Pancreas (tissue), 10 donors: ENCODE data around the gene AGPAT2. TPM values are rescaled to one million over a fixed set of nuclear protein-coding genes. Genes with fewer than 3 reads are reported as not detected.

Source experiments
- ATAC-seq, 4 donors: fragments of 200-7000 bp; cut with Tn5 transposase; one replicate each; pipeline versions ENCODE4 v1.8.0 to v1.9.1; 2020; ENCODE audit warnings: mild to moderate bottlenecking in 4 of 4, moderate library complexity in 4 of 4
- DNase-seq, 6 donors: peaks; one replicate each; pipeline ENCODE4 v3.0.0-alpha.2; 2020
- FAIRE-seq: peaks from 2 replicates; lab custom pipeline; 2012; peaks lifted over from hg19 to GRCh38; lab: Jason Lieb, UNC
- H3K27ac ChIP-seq, 4 donors: fragments of 200-600 bp; sonication (generic); 1 replicate in 3 of 4; 2 replicates in 1 of 4; pipeline versions ENCODE4 v1.5.0 to v1.8.0; 2020
- H3K27me3 ChIP-seq, 4 donors: fragments of 200-600 bp; one replicate each; pipeline ENCODE4 v1.8.0; 2021
- H3K36me3 ChIP-seq, 3 donors: fragments of 200-600 bp; sonication (generic) in 1 of 3; one replicate each; pipeline versions ENCODE4 v1.5.0 to v1.8.0; 2020 to 2021
- H3K4me1 ChIP-seq, 3 donors: fragments of 200-600 bp; one replicate each; pipeline ENCODE4 v1.8.0; 2021
- H3K4me3 ChIP-seq, 4 donors: fragments of 200-600 bp; sonication (generic) in 2 of 4; one replicate each; pipeline versions ENCODE4 v1.5.0 to v1.8.0; 2020 to 2021
- H3K9me3 ChIP-seq, 4 donors: fragments of 200-600 bp; one replicate each; pipeline ENCODE4 v1.8.0; 2021
- CTCF ChIP-seq, 4 donors: fragments of 200-600 bp; sonication (generic) in 3 of 4; IDR thresholded peaks; one replicate each; pipeline versions ENCODE4 v1.5.0 to v1.8.0; 2021; ENCODE audit warnings: antibody characterized with exemption in 4 of 4
- WGBS, 2 donors: extraction: QIAGEN DNeasy Blood & Tissue Kit; methylation state at CpG; one replicate each; pipeline ENCODE4 v1.1.7; 2013; 5-methylcytosine and 5-hydroxymethylcytosine counted together
- intact Hi-C, 3 donors: fragments of 100-400 bp; cut with DNase I; formaldehyde crosslinking; loops; one replicate each; pipeline versions ENCODE4 v1.11.1 to v1.14.2; 2022
- polyA plus RNA-seq, 2 donors: library from polyadenylated mRNA; stranded (reverse); fragments of 200-250 nt; gene quantifications; one replicate each; pipeline ENCODE4 v1.2.3, GENCODE V29; 2013
- total RNA-seq, 6 donors: library from RNA; stranded (reverse); fragmentation: NEBNext Ultra II Directional in 4 of 6; extraction: Animal tissue kit (Norgen Biotek cat#: 25700) in 4 of 6; gene quantifications; one replicate each; pipeline versions ENCODE4 v1.2.1 to v1.2.4, GENCODE V29; 2021 to 2023
- donor health status: healthy with polysubstance abuse.
- donor health status: DM: no; HTN: no; CAD: no; lungs with moderate emphysema.
- donor health status: DM: no; HTN: no; CAD: no.
- donor health status: control.
- donor health status: control.
- donor health status: Bipolar disorder and iron deficiency.
- donor health status: DM: yes; HTN: yes; CAD: no.
- donor health status: DM: no; HTN: no; CAD: no.
- donor health status: DM: no; HTN: no; CAD: no.
- donor health status: DM: yes; HTN: yes; CAD: no.

AGPAT2 gene
- total and polyA plus RNA-seq, 8 donors, result 57.0 to 158 (median 82.7) TPM

- no peak for TF ChIP-seq CTCF (IDR thresholded peaks at IDR 0.05)
- Histone ChIP-seq H3K4me3 (no peak overlapping the region), H3K4me1 (peaks cover 55 to 66% (median 56%) of the 10 kb centered on the region in 3 donors), H3K27me3 (no peaks in the 10 kb centered on the region), H3K36me3 (no peaks in the 10 kb centered on the region), H3K9me3 (no peaks in the 10 kb centered on the region), H3K27ac (peak overlapping the region; percentile 74 to 91 (median 90))
- intact Hi-C loops, result no loop called here
- peak; percentile 19 to 44 (median 40) for ATAC-seq
- peak; percentile 66 to 93 (median 80) for DNase-seq
- 28 to 34% methylated on average over 23 of the region's 23 CpGs for WGBS, 2 donors
- no peak for FAIRE-seq
Measured at GRCh38 chr9:136695955-136696354, 8.7 kb upstream of the AGPAT2 start.

GRCh38 chr9:136695435-136695895 lies 8.2 kb upstream of the AGPAT2 start:
- FAIRE-seq (no peak), ATAC-seq (peak; percentile 67 to 79 (median 76)), DNase-seq (peak; percentile 89 to 97 (median 94))
- Histone ChIP-seq H3K4me3 (no peak overlapping the region), H3K9me3 (no peaks in the 10 kb centered on the region), H3K27me3 (no peaks in the 10 kb centered on the region), H3K4me1 (peaks cover 59 to 71% (median 60%) of the 10 kb centered on the region in 3 donors), H3K36me3 (no peaks in the 10 kb centered on the region), H3K27ac (peak overlapping the region; percentile 74 to 91 (median 90))
- 3 to 11% methylated on average over 10 of the region's 10 CpGs for WGBS, 2 donors
- no peak for TF ChIP-seq CTCF (IDR thresholded peaks at IDR 0.05)
- intact Hi-C loops, result no loop called here

- DNase-seq (peak in 1 of 6 donors; percentile 61), FAIRE-seq (no peak), ATAC-seq (no peak)
- H3K27me3 ChIP-seq, result no peaks in the 10 kb centered on the region
- H3K27ac ChIP-seq, result peak overlapping the region; percentile 74 to 91 (median 90)
- intact Hi-C loops, result no loop called here
- WGBS, 2 donors, result 43 to 45% methylated on average over 11 of the region's 11 CpGs
- H3K36me3 ChIP-seq, result no peaks in the 10 kb centered on the region
- H3K4me1 ChIP-seq, result peaks cover 65 to 77% (median 66%) of the 10 kb centered on the region in 3 donors
- TF ChIP-seq CTCF (IDR thresholded peaks at IDR 0.05), result no peak
- no peak overlapping the region for H3K4me3 ChIP-seq
- no peaks in the 10 kb centered on the region for H3K9me3 ChIP-seq
Measured at GRCh38 chr9:136694872-136695247, 7.6 kb upstream of the AGPAT2 start.

GRCh38 chr9:136694163-136694871 lies 7.1 kb upstream of the AGPAT2 start:
- FAIRE-seq, result no peak
- peak overlapping the region; percentile 74 to 91 (median 90) for H3K27ac ChIP-seq
- WGBS, 2 donors, result 32% methylated on average over 29 to 32 of the region's 32 CpGs
- ATAC-seq, result peak; percentile 51 to 64 (median 54)
- H3K9me3 ChIP-seq, result no peaks in the 10 kb centered on the region
- peaks cover 70 to 83% (median 70%) of the 10 kb centered on the region in 3 donors for H3K4me1 ChIP-seq
- intact Hi-C loops, result no loop called here
- peak; percentile 42 to 62 (median 56) for TF ChIP-seq CTCF (IDR thresholded peaks at IDR 0.05)
- peak; percentile 73 to 90 (median 83) for DNase-seq
- no peaks in the 10 kb centered on the region for H3K36me3 ChIP-seq
- no peaks in the 10 kb centered on the region for H3K27me3 ChIP-seq
- no peak overlapping the region for H3K4me3 ChIP-seq
